HEK293 (cell line): Measurements from ENCODE around the gene ACAP3.

Source experiments
- BCL11A ChIP-seq: fragments of 450-650 bp; formaldehyde crosslinking; IDR thresholded peaks from 2 replicates; pipeline ENCODE4 v1.5.1; 2016; ENCODE audit warnings: low read depth, missing biosample characterization, missing genetic modification characterization
- BCL6B ChIP-seq: fragments of 450-650 bp; formaldehyde crosslinking; IDR thresholded peaks from 2 replicates; pipeline ENCODE4 v1.5.1; 2017; ENCODE audit warnings: missing biosample characterization, missing genetic modification characterization
- GLIS1 ChIP-seq: fragments of 450-650 bp; formaldehyde crosslinking; IDR thresholded peaks from 2 replicates; pipeline ENCODE4 v1.5.1; 2016; ENCODE audit warnings: missing biosample characterization, missing genetic modification characterization
- HOXA7 ChIP-seq: sonication (generic); formaldehyde crosslinking; IDR thresholded peaks from 2 replicates; pipeline ENCODE4 v1.8.1; 2022; ENCODE audit warnings: missing genetic modification reagents, borderline replicate concordance
- KLF10 ChIP-seq: fragments of 450-650 bp; IDR thresholded peaks from 2 replicates; pipeline ENCODE4 v1.5.1; 2018; ENCODE audit warnings: missing biosample characterization, mild to moderate bottlenecking, missing genetic modification characterization
- KLF16 ChIP-seq: fragments of 450-650 bp; formaldehyde crosslinking; IDR thresholded peaks from 2 replicates; pipeline ENCODE4 v1.5.1; 2017; ENCODE audit warnings: missing biosample characterization, missing genetic modification characterization
- MYNN ChIP-seq: fragments of 450-650 bp; formaldehyde crosslinking; IDR thresholded peaks from 2 replicates; pipeline ENCODE4 v1.5.1; 2016; ENCODE audit warnings: missing biosample characterization, missing genetic modification characterization, borderline replicate concordance
- OSR2 ChIP-seq: fragments of 450-650 bp; formaldehyde crosslinking; IDR thresholded peaks from 2 replicates; pipeline ENCODE4 v1.5.1; 2016; ENCODE audit warnings: missing biosample characterization, missing genetic modification characterization
- PRDM4 ChIP-seq: fragments of 450-650 bp; formaldehyde crosslinking; IDR thresholded peaks from 2 replicates; pipeline ENCODE4 v1.5.1; 2017; ENCODE audit warnings: missing biosample characterization, missing genetic modification characterization
- SCRT2 ChIP-seq: fragments of 450-650 bp; formaldehyde crosslinking; IDR thresholded peaks from 2 replicates; pipeline ENCODE4 v1.5.1; 2016; ENCODE audit warnings: missing biosample characterization, missing genetic modification characterization
- YY1 ChIP-seq: fragments of 450-650 bp; formaldehyde crosslinking; IDR thresholded peaks from 2 replicates; pipeline ENCODE4 v1.5.1; 2018; ENCODE audit warnings: missing biosample characterization, missing genetic modification characterization
- YY2 ChIP-seq: fragments of 450-650 bp; formaldehyde crosslinking; IDR thresholded peaks from 2 replicates; pipeline ENCODE4 v1.5.1; 2016; ENCODE audit warnings: missing biosample characterization, missing genetic modification characterization
- ZFHX2 ChIP-seq: fragments of 450-650 bp; formaldehyde crosslinking; conservative IDR thresholded peaks from 2 replicates; pipeline ENCODE4 v1.5.1; 2016; ENCODE audit warnings: missing biosample characterization, missing genetic modification characterization
- ZNF10 ChIP-seq: fragments of 450-650 bp; formaldehyde crosslinking; IDR thresholded peaks from 2 replicates; pipeline ENCODE4 v1.5.1; 2017; ENCODE audit warnings: missing biosample characterization, missing genetic modification characterization
- ZNF19 ChIP-seq: fragments of 450-650 bp; formaldehyde crosslinking; IDR thresholded peaks from 2 replicates; pipeline ENCODE4; 2016; ENCODE audit warnings: missing biosample characterization, missing genetic modification characterization, low read depth
- ZNF223 ChIP-seq: fragments of 450-650 bp; formaldehyde crosslinking; IDR thresholded peaks from 2 replicates; pipeline ENCODE4 v1.5.1; 2016; ENCODE audit warnings: missing biosample characterization, missing genetic modification characterization
- ZNF26 ChIP-seq: fragments of 450-650 bp; formaldehyde crosslinking; IDR thresholded peaks from 2 replicates; pipeline ENCODE4 v1.5.1; 2016; ENCODE audit warnings: missing biosample characterization, missing genetic modification characterization
- ZNF266 ChIP-seq: fragments of 450-650 bp; formaldehyde crosslinking; IDR thresholded peaks from 2 replicates; pipeline ENCODE4 v1.5.1; 2016; ENCODE audit warnings: missing biosample characterization, missing genetic modification characterization, low read depth
- ZNF280C ChIP-seq: fragments of 450-650 bp; formaldehyde crosslinking; IDR thresholded peaks from 2 replicates; pipeline ENCODE4 v1.5.1; 2016; ENCODE audit warnings: missing biosample characterization, missing genetic modification characterization
- ZNF280D ChIP-seq: fragments of 450-650 bp; formaldehyde crosslinking; IDR thresholded peaks from 2 replicates; pipeline ENCODE4 v1.5.1; 2016; ENCODE audit warnings: missing biosample characterization, missing genetic modification characterization
- ZNF571 ChIP-seq: fragments of 450-650 bp; formaldehyde crosslinking; IDR thresholded peaks from 2 replicates; pipeline ENCODE4 v1.5.0; 2017; ENCODE audit warnings: missing biosample characterization, missing genetic modification characterization
- ZNF600 ChIP-seq: fragments of 450-650 bp; formaldehyde crosslinking; IDR thresholded peaks from 2 replicates; pipeline ENCODE4 v1.5.1; 2016; ENCODE audit warnings: missing biosample characterization, missing genetic modification characterization
- ZNF610 ChIP-seq: fragments of 450-650 bp; formaldehyde crosslinking; IDR thresholded peaks from 2 replicates; pipeline ENCODE4 v1.5.1; 2016; ENCODE audit warnings: missing biosample characterization, missing genetic modification characterization, borderline replicate concordance
- ZNF623 ChIP-seq: fragments of 450-650 bp; formaldehyde crosslinking; IDR thresholded peaks from 2 replicates; pipeline ENCODE4 v1.5.1; 2016; ENCODE audit warnings: missing biosample characterization, missing genetic modification characterization
- ZNF626 ChIP-seq: fragments of 450-650 bp; sonication (Bioruptor Pico); formaldehyde crosslinking; IDR thresholded peaks from 2 replicates; pipeline ENCODE4 v1.5.1; 2018; ENCODE audit warnings: missing biosample characterization, missing genetic modification characterization, inconsistent platforms
- ZNF629 ChIP-seq: fragments of 450-650 bp; formaldehyde crosslinking; IDR thresholded peaks from 2 replicates; pipeline ENCODE4 v1.5.1; 2017; ENCODE audit warnings: missing biosample characterization, missing genetic modification characterization
- ZNF654 ChIP-seq: fragments of 450-650 bp; formaldehyde crosslinking; IDR thresholded peaks from 2 replicates; pipeline ENCODE4 v1.5.1; 2016; ENCODE audit warnings: low read depth, missing biosample characterization, missing genetic modification characterization
- ZNF660 ChIP-seq: fragments of 450-650 bp; IDR thresholded peaks from 2 replicates; pipeline ENCODE4 v1.5.1; 2018; ENCODE audit warnings: missing biosample characterization, mild to moderate bottlenecking, missing genetic modification characterization
- TF ChIP-seq, protein P1 (sequence below): fragments of 450-650 bp; formaldehyde crosslinking; IDR thresholded peaks from 2 replicates; pipeline ENCODE4 v1.5.1; 2016; ENCODE audit warnings: missing biosample characterization, missing genetic modification characterization

Gene ACAP3

GRCh38 chr1:1318131-1318652 is 10.5 kb upstream of the ACAP3 start (continued):
- no peak for TF ChIP-seq ZNF626 (tag by site-specific recombination)
- TF ChIP-seq ZNF266 (tag by site-specific recombination), result no peak
- no peak for TF ChIP-seq HOXA7 (CRISPR knock-in tag)
- TF ChIP-seq ZNF19 (tag by site-specific recombination), result no peak
- TF ChIP-seq ZNF10, result no peak
- peak; percentile 5; the same call in 1 of the 2 replicates for TF ChIP-seq BCL11A (tag by site-specific recombination)
- TF ChIP-seq ZNF280D (tag by site-specific recombination), result peak; percentile 13; the same call in 1 of the 2 replicates
- no peak for TF ChIP-seq BCL6B
- TF ChIP-seq GLIS1 (tag by site-specific recombination), result peak; percentile 99
- TF ChIP-seq ZNF571 (tag by site-specific recombination), result no peak
- TF ChIP-seq OSR2 (tag by site-specific recombination), result peak; percentile 57
- TF ChIP-seq, protein P1, sequence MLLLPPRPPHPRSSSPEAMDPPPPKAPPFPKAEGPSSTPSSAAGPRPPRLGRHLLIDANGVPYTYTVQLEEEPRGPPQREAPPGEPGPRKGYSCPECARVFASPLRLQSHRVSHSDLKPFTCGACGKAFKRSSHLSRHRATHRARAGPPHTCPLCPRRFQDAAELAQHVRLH (tag by site-specific recombination), result peak; percentile 40; the same call in 1 of the 2 replicates
- TF ChIP-seq ZNF629, result peak; percentile 67
- peak; percentile 56; the same call in 1 of the 2 replicates for TF ChIP-seq KLF16 (tag by site-specific recombination)
- TF ChIP-seq ZNF223 (tag by site-specific recombination), result no peak
- TF ChIP-seq SCRT2 (tag by site-specific recombination), result no peak
- no peak for TF ChIP-seq ZNF600 (tag by site-specific recombination)
- TF ChIP-seq MYNN, result no peak
- no peak for TF ChIP-seq YY2 (tag by site-specific recombination)
- TF ChIP-seq ZNF280C, result no peak
- peak; percentile 84 for TF ChIP-seq ZNF660 (tag by site-specific recombination)
- no peak for TF ChIP-seq ZNF623 (tag by site-specific recombination)
- no peak for TF ChIP-seq YY1 (tag by site-specific recombination)
- TF ChIP-seq ZNF654 (tag by site-specific recombination), result no peak
- TF ChIP-seq PRDM4 (tag by site-specific recombination), result no peak
- peak; percentile 67 for TF ChIP-seq ZFHX2 (tag by site-specific recombination)
- TF ChIP-seq ZNF610 (tag by site-specific recombination), result 0 out of 2 replicates have a peak, but pooled peaks have one; percentile 12
- TF ChIP-seq ZNF26 (tag by site-specific recombination), result no peak
- peak; percentile 87 for TF ChIP-seq KLF10 (tag by site-specific recombination)
